WTC11 (cell line): ENCODE data around the gene TANC1. TPM values are rescaled to one million over a fixed set of nuclear protein-coding genes. Genes with fewer than 3 reads are reported as not detected.

Experiments used
- ATAC-seq: fragments of 200-7000 bp; cut with Tn5 transposase; 2 replicates; pipeline ENCODE4 v1.10.0; 2021; ENCODE audit warnings: mild to moderate bottlenecking, moderate library complexity
- CTCF ChIA-PET: fragments of 300-600 bp; sonication (Branson Sonifier 250); formaldehyde crosslinking; loops from one replicate; lab custom pipeline; 2021; ENCODE audit warnings: antibody characterized with exemption; lab: Charles Lee
- POLR2A ChIA-PET: fragments of 350-600 bp; sonication (Branson Sonifier 250); formaldehyde crosslinking; loops from one replicate; lab custom pipeline; 2021; ENCODE audit warnings: antibody characterized with exemption; lab: Charles Lee
- DNase-seq: peaks from one replicate; pipeline ENCODE4 v3.0.0; 2021; ENCODE audit warnings: low spot score
- H3K27ac Mint-ChIP-seq: 2 replicates; pipeline ENCODE4 v1.8.0; 2021; ENCODE audit warnings: mixed read lengths
- H3K27me3 Mint-ChIP-seq: 2 replicates; pipeline ENCODE4 v1.8.0; 2021; ENCODE audit warnings: low read depth, mild to moderate bottlenecking, moderate library complexity, mixed read lengths
- H3K36me3 Mint-ChIP-seq: 2 replicates; pipeline ENCODE4 v1.8.0; 2021; ENCODE audit warnings: mixed read lengths
- H3K4me1 Mint-ChIP-seq: 2 replicates; pipeline ENCODE4 v1.8.0; 2022; ENCODE audit warnings: mixed read lengths
- H3K4me3 Mint-ChIP-seq: 2 replicates; pipeline ENCODE4 v1.8.0; 2021; ENCODE audit warnings: mild to moderate bottlenecking, moderate library complexity, mixed read lengths
- H3K9me3 Mint-ChIP-seq: 2 replicates; pipeline ENCODE4 v1.8.0; 2021; ENCODE audit warnings: mixed read lengths
- CREM ChIP-seq: sonication (generic); formaldehyde crosslinking; IDR thresholded peaks from 2 replicates; pipeline ENCODE4 v1.8.1; 2022; ENCODE audit warnings: mild to moderate bottlenecking, missing genetic modification reagents, moderate library complexity
- ELF4 ChIP-seq: sonication (generic); formaldehyde crosslinking; IDR thresholded peaks from 2 replicates; pipeline ENCODE4 v1.8.1; 2022; ENCODE audit warnings: low read depth, mild to moderate bottlenecking, moderate library complexity, missing genetic modification reagents
- ETV6 ChIP-seq: sonication (generic); formaldehyde crosslinking; IDR thresholded peaks from 2 replicates; pipeline ENCODE4 v1.8.1; 2022; ENCODE audit warnings: mild to moderate bottlenecking, missing genetic modification reagents
- FOXJ3 ChIP-seq: sonication (generic); formaldehyde crosslinking; IDR thresholded peaks from 2 replicates; pipeline ENCODE4 v1.9.0; 2021; ENCODE audit warnings: missing genetic modification reagents, mild to moderate bottlenecking, borderline replicate concordance
- GABPB1 ChIP-seq: sonication (generic); formaldehyde crosslinking; IDR thresholded peaks from 2 replicates; pipeline ENCODE4 v1.8.1; 2023; ENCODE audit warnings: mild to moderate bottlenecking, missing genetic modification reagents
- IRF2 ChIP-seq: sonication (generic); formaldehyde crosslinking; IDR thresholded peaks from 2 replicates; pipeline ENCODE4 v1.8.0; 2022; ENCODE audit warnings: low read depth, missing genetic modification reagents, borderline replicate concordance
- JAZF1 ChIP-seq: fragments of 250-450 bp; sonication (Bioruptor Pico); IDR thresholded peaks from 2 replicates; pipeline ENCODE4 v1.9.0; 2021; ENCODE audit warnings: moderate library complexity, mild to moderate bottlenecking, inconsistent platforms
- JUN ChIP-seq: sonication (generic); formaldehyde crosslinking; IDR thresholded peaks from 2 replicates; pipeline ENCODE4 v1.8.0; 2023; ENCODE audit warnings: mild to moderate bottlenecking, missing genetic modification reagents
- MYBL2 ChIP-seq: sonication (generic); formaldehyde crosslinking; IDR thresholded peaks from 2 replicates; pipeline ENCODE4 v1.8.1; 2023; ENCODE audit warnings: mild to moderate bottlenecking, moderate library complexity, missing genetic modification reagents
- OVOL2 ChIP-seq: fragments of 250-450 bp; sonication (Bioruptor Pico); IDR thresholded peaks from 2 replicates; pipeline ENCODE4 v1.9.0; 2021; ENCODE audit warnings: mild to moderate bottlenecking, borderline replicate concordance
- PRRX2 ChIP-seq: fragments of 250-450 bp; sonication (Bioruptor Pico); IDR thresholded peaks from 2 replicates; pipeline ENCODE4 v1.8.0; 2021; ENCODE audit warnings: mild to moderate bottlenecking
- SOX15 ChIP-seq: fragments of 250-450 bp; sonication (Bioruptor Pico); IDR thresholded peaks from 2 replicates; pipeline ENCODE4 v1.9.0; 2021; ENCODE audit warnings: mild to moderate bottlenecking
- TEAD1 ChIP-seq: sonication (generic); formaldehyde crosslinking; IDR thresholded peaks from 2 replicates; pipeline ENCODE4 v1.8.0; 2022; ENCODE audit warnings: mild to moderate bottlenecking, missing genetic modification reagents
- ZBTB21 ChIP-seq: sonication (generic); formaldehyde crosslinking; IDR thresholded peaks from 2 replicates; pipeline ENCODE4 v1.8.1; 2023; ENCODE audit warnings: mild to moderate bottlenecking, missing genetic modification reagents, borderline replicate concordance
- ZNF138 ChIP-seq: sonication (generic); formaldehyde crosslinking; conservative IDR thresholded peaks from 2 replicates; pipeline ENCODE4 v1.8.1; 2022; ENCODE audit warnings: mild to moderate bottlenecking, moderate library complexity, missing genetic modification reagents
- ZNF219 ChIP-seq: sonication (generic); formaldehyde crosslinking; IDR thresholded peaks from 2 replicates; pipeline ENCODE4 v1.8.0; 2023; ENCODE audit warnings: missing genetic modification reagents, mild to moderate bottlenecking, borderline replicate concordance
- ZNF396 ChIP-seq: fragments of 250-450 bp; sonication (Bioruptor Pico); IDR thresholded peaks from 2 replicates; pipeline ENCODE4 v1.8.0; 2021; ENCODE audit warnings: mild to moderate bottlenecking, moderate library complexity, borderline replicate concordance
- total RNA-seq: library from RNA; stranded (reverse); gene quantifications from 3 replicates; pipeline ENCODE4 v1.2.3, GENCODE V29; 2021
- TF ChIP-seq, protein P1 (sequence below): sonication (generic); formaldehyde crosslinking; IDR thresholded peaks from 2 replicates; pipeline ENCODE4 v1.8.0; 2022; ENCODE audit warnings: mild to moderate bottlenecking, missing genetic modification reagents
- TF ChIP-seq, protein P2 (sequence below): fragments of 250-450 bp; sonication (Bioruptor Pico); IDR thresholded peaks from 2 replicates; pipeline ENCODE4 v1.9.0; 2021; ENCODE audit warnings: mild to moderate bottlenecking, borderline replicate concordance
- TF ChIP-seq, protein P3 (sequence below): sonication (generic); formaldehyde crosslinking; conservative IDR thresholded peaks from 2 replicates; pipeline ENCODE4 v1.8.1; 2022; ENCODE audit warnings: mild to moderate bottlenecking, missing genetic modification reagents
- TF ChIP-seq, protein P4 (sequence below): sonication (generic); formaldehyde crosslinking; conservative IDR thresholded peaks from 2 replicates; pipeline ENCODE4 v1.8.1; 2023; ENCODE audit warnings: mild to moderate bottlenecking, low read depth, missing genetic modification reagents, moderate library complexity
- TF ChIP-seq, protein P5 (sequence below): sonication (generic); formaldehyde crosslinking; IDR thresholded peaks from 2 replicates; pipeline ENCODE4 v1.8.0; 2023; ENCODE audit warnings: missing genetic modification reagents

Gene TANC1
- total RNA-seq, 1 experiment from 2014 or later = 11.6 TPM

DNA sequence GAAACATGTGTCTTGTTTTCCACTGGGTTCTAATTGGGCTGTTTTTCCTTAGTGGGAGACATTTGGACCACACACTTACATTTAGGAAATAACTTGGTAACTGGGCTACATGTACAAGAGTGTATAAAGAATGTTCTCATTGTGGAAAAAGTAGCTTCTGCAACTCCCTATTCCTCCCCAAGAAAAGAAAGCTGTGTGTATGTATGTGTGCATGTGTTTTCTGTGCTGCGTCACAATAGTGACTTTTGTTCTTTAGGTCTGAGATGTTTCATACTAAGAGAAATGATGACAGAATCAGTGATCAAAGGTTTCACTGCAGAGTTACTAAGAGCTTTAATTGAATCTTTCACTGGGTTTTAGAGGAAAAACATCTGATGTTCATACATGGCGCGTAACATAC, 82.7 kb downstream of the TANC1 start (continued):
- TF ChIP-seq, protein P1, sequence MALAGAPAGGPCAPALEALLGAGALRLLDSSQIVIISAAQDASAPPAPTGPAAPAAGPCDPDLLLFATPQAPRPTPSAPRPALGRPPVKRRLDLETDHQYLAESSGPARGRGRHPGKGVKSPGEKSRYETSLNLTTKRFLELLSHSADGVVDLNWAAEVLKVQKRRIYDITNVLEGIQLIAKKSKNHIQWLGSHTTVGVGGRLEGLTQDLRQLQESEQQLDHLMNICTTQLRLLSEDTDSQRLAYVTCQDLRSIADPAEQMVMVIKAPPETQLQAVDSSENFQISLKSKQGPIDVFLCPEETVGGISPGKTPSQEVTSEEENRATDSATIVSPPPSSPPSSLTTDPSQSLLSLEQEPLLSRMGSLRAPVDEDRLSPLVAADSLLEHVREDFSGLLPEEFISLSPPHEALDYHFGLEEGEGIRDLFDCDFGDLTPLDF (CRISPR knock-in tag) = no peak
- no peak for TF ChIP-seq JUN
- no peak for TF ChIP-seq ZNF219 (CRISPR knock-in tag)

DNA sequence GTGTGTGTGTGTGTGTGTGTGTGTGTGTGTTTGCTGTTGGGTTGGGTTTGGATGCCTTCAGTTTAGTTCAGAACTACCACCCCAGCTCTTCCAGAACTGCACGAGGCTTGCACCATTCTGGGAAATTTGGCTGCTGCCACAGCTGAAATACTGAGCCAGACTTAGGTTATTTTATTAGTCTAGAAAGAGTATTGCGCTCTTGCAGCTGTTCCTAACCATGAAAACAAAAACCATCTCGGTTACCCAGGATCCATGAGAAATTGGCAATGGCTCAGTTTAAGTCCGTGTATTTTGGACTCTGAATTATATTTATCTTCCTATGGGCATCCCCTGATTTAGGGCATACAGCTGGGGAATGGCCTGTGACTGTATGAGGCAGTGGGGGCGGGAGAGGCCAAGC, 83.2 kb downstream of the TANC1 start:
- no peaks in the 10 kb centered on the region for H3K9me3 Mint-ChIP-seq
- no peaks in the 10 kb centered on the region for H3K27me3 Mint-ChIP-seq
- H3K4me1 Mint-ChIP-seq = peaks cover 20% of the 10 kb centered on the region
- H3K4me3 Mint-ChIP-seq = no peak overlapping the region
- CTCF ChIA-PET = interaction anchor here (0.7 to 2.3 kb wide), 2 partner anchors 67 to 89 kb away, joined by 3 to 5 read pairs; no protein-coding TSS in a partner anchor
- POLR2A ChIA-PET = no interaction called here
- no peak for DNase-seq
- no peak for TF ChIP-seq IRF2 (CRISPR knock-in tag)
- no peak for TF ChIP-seq MYBL2 (CRISPR knock-in tag)
- no peak for TF ChIP-seq FOXJ3 (CRISPR knock-in tag)
- TF ChIP-seq TEAD1 (CRISPR knock-in tag) = no peak
- no peak for TF ChIP-seq JUN
- no peak for TF ChIP-seq ZNF396 (CRISPR knock-in tag)
- no peak for TF ChIP-seq JAZF1 (CRISPR knock-in tag)
- TF ChIP-seq, protein P2, sequence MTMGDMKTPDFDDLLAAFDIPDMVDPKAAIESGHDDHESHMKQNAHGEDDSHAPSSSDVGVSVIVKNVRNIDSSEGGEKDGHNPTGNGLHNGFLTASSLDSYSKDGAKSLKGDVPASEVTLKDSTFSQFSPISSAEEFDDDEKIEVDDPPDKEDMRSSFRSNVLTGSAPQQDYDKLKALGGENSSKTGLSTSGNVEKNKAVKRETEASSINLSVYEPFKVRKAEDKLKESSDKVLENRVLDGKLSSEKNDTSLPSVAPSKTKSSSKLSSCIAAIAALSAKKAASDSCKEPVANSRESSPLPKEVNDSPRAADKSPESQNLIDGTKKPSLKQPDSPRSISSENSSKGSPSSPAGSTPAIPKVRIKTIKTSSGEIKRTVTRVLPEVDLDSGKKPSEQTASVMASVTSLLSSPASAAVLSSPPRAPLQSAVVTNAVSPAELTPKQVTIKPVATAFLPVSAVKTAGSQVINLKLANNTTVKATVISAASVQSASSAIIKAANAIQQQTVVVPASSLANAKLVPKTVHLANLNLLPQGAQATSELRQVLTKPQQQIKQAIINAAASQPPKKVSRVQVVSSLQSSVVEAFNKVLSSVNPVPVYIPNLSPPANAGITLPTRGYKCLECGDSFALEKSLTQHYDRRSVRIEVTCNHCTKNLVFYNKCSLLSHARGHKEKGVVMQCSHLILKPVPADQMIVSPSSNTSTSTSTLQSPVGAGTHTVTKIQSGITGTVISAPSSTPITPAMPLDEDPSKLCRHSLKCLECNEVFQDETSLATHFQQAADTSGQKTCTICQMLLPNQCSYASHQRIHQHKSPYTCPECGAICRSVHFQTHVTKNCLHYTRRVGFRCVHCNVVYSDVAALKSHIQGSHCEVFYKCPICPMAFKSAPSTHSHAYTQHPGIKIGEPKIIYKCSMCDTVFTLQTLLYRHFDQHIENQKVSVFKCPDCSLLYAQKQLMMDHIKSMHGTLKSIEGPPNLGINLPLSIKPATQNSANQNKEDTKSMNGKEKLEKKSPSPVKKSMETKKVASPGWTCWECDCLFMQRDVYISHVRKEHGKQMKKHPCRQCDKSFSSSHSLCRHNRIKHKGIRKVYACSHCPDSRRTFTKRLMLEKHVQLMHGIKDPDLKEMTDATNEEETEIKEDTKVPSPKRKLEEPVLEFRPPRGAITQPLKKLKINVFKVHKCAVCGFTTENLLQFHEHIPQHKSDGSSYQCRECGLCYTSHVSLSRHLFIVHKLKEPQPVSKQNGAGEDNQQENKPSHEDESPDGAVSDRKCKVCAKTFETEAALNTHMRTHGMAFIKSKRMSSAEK (CRISPR knock-in tag) = no peak
- TF ChIP-seq ETV6 = no peak
- TF ChIP-seq ZBTB21 = no peak
- no peak for TF ChIP-seq PRRX2
- TF ChIP-seq ELF4 (CRISPR knock-in tag) = no peak
- TF ChIP-seq CREM (CRISPR knock-in tag) = no peak
- TF ChIP-seq, protein P3, sequence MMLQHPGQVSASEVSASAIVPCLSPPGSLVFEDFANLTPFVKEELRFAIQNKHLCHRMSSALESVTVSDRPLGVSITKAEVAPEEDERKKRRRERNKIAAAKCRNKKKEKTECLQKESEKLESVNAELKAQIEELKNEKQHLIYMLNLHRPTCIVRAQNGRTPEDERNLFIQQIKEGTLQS (CRISPR knock-in tag) = no peak
- H3K36me3 Mint-ChIP-seq = no peaks in the 10 kb centered on the region
- ATAC-seq = no peak
- H3K27ac Mint-ChIP-seq = no peak overlapping the region

DNA sequence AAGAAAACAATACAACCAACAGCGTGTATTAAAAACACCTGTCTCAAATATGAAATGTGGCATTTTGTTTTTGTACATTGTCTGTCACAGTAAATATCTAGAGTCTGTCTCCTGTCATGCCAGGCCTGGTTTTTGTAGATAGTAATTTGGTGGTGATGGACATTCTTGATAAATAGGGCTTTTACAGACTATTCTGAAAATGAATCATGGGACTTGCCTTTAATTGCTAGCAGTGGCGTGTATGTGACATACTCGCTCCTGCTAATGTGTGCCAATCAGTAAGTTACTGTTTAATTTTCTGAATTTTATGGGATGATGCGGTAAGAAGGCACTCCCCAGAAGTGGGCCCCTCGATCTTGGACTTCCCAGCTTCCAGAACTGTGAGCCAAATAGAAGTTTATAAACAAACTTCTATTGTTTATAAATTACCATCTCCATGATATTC, 83.7 kb downstream of the TANC1 start:
- CTCF ChIA-PET = no interaction called here
- no peaks in the 10 kb centered on the region for H3K9me3 Mint-ChIP-seq
- TF ChIP-seq GABPB1 (no peak), CREM (CRISPR knock-in tag) (no peak), ZNF138 (CRISPR knock-in tag) (no peak), OVOL2 (CRISPR knock-in tag) (no peak), SOX15 (no peak)
- TF ChIP-seq, protein P2 (CRISPR knock-in tag) = no peak
- TF ChIP-seq, protein P4, sequence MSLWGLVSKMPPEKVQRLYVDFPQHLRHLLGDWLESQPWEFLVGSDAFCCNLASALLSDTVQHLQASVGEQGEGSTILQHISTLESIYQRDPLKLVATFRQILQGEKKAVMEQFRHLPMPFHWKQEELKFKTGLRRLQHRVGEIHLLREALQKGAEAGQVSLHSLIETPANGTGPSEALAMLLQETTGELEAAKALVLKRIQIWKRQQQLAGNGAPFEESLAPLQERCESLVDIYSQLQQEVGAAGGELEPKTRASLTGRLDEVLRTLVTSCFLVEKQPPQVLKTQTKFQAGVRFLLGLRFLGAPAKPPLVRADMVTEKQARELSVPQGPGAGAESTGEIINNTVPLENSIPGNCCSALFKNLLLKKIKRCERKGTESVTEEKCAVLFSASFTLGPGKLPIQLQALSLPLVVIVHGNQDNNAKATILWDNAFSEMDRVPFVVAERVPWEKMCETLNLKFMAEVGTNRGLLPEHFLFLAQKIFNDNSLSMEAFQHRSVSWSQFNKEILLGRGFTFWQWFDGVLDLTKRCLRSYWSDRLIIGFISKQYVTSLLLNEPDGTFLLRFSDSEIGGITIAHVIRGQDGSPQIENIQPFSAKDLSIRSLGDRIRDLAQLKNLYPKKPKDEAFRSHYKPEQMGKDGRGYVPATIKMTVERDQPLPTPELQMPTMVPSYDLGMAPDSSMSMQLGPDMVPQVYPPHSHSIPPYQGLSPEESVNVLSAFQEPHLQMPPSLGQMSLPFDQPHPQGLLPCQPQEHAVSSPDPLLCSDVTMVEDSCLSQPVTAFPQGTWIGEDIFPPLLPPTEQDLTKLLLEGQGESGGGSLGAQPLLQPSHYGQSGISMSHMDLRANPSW (CRISPR knock-in tag) = no peak
- TF ChIP-seq, protein P5, sequence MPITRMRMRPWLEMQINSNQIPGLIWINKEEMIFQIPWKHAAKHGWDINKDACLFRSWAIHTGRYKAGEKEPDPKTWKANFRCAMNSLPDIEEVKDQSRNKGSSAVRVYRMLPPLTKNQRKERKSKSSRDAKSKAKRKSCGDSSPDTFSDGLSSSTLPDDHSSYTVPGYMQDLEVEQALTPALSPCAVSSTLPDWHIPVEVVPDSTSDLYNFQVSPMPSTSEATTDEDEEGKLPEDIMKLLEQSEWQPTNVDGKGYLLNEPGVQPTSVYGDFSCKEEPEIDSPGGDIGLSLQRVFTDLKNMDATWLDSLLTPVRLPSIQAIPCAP = no peak

More for the DNA sequence above, 83.7 kb downstream of the TANC1 start:
- Mint-ChIP-seq H3K27ac (no peak overlapping the region), H3K4me1 (peaks cover 14% of the 10 kb centered on the region), H3K4me3 (no peak overlapping the region), H3K27me3 (no peaks in the 10 kb centered on the region), H3K36me3 (no peaks in the 10 kb centered on the region)
- DNase-seq = no peak
- POLR2A ChIA-PET = no interaction called here
- ATAC-seq = no peak
